SHP77 (cell line): ENCODE measurements around the gene EZR.

Experiments
- DNase-seq, 2 experiments: peaks; one replicate each; lab custom pipeline; 2025; lab: John Stamatoyannopoulos, UW

Gene EZR

GRCh38 chr6:158817728-158818580, 1.2 kb downstream of the EZR start:
- peak; percentile 37 to 80 for DNase-seq

DNA sequence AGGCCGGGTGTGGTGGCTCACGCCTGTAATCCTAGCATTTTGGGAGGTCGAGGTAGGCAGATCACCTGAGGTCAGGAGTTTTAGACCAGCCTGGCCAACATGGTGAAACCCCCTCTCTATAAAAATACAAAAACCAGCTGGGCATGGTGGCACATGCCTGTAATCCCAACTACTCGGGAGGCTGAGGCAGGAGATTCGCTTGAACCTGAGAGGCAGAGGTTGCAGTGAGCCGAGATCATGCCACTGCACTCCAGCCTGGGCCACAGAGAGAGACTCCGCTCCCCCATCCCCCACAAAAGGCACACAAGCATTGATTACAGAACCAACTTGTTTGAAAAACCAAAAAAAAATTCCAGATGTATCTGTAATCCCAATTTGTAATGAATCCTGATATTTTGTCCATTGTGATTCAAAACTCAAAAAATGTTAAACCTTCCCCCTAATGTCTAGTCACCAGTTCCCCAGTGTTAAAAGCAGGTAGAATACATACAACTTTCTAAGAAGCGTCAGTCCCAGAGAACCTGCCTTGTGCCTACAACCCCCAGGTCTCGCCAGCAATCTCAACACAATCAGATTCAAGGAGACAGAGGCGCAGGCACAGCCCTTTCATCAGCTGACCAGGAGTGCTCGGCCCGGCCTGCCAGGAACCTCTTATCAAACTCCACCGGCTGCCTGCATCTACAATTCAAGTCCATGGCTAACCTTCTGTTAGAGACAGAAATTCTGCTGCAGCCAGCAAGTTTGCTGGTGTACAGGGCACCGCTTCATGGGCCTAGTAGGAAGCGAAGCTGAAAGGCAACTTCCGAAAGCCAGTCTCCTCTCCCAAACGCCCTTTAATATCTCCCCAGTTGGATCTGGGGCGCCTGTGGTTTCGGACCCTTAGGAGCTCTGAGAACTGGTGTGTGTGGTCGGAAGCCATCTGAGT, 2.1 kb downstream of the EZR start:
- DNase-seq, result peak in 1 of 2 experiments; percentile 15

DNA sequence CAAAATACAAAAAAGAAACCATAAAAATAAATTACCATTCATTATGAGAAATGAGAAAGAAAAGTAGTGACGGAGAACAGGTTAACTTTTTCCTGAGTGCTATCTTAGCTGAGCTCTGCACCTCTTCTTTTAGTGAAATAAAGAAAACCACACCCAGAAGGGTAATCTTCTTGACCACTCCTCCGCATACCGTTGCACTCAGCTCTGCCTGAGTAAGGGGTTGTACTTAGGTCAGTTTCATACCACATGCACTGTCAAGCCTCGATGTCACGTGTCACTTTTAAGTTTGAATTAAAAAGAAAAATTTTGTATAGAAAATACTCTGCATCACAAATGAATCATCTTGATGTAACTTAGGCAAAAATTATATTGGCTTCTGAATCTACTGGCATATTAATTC, 2.8 kb downstream of the EZR start:
- DNase-seq, result no peak

DNA sequence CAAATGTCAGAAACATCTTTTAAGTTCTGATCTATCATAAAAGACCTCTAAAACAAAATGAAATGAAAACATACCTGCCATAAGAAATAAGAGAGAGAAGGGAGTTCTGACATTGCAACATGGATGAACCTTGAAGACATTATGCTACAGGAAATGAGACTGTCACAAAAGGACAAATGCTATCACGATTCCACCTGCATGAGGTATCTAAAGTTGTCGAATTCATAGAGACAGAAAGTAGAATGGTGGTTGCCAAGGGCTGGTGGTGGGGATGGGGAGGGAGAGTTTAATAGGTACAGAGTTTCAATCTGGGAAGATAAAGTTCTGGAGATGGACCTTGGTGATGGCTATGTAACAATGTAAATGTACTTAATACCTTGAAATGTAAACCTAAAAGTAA, 3.3 kb downstream of the EZR start:
- DNase-seq, result no peak

GRCh38 chr6:158815379-158815724, 3.8 kb downstream of the EZR start:
- DNase-seq, result no peak

DNA sequence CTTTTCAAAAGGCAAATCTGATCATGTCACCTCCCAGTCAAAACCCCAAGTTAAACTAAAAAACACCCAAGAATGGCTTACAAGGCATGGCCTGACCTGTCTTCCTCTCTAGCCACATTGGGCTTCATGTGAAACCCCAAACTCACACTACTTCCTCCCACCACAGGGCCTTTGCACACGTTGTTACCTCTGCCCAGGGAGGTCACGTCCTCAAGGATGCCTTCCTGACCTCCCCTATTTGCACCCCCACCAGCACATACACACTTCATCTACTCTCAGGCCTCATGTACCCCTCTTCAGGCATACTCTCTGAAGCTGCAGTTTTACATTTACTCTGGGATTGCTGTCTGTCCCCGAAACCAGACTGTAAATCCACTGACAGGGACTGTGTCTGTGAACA, 6.1 kb downstream of the EZR start:
- no peak for DNase-seq

DNA sequence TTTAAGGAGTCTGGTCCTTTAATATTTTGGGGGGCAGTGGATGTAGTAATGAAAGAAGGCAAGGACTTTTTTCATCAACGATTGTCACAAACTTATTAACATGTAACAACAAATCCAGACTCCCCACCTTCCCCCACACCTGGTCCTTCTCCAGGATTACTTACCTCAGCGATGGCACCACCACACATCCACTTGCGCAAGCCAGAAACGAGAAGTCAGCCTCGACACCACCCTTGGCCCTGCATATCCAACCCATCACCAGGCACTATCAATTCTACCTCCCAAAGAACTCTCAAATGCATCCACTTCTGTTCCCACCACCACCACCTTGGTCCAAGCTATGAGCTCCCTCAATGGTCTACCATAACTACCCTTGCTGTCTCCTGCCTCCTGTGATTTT, 6.6 kb downstream of the EZR start:
- DNase-seq, result no peak

GRCh38 chr6:158810155-158811095, 8.7 kb downstream of the EZR start:
- DNase-seq, result no peak

- DNase-seq, result no peak
Observed at GRCh38 chr6:158808941-158809678, 10.1 kb downstream of the EZR start.

GRCh38 chr6:158808442-158808833, 10.7 kb downstream of the EZR start:
- no peak for DNase-seq

GRCh38 chr6:158807515-158808441, 11.4 kb downstream of the EZR start:
- no peak for DNase-seq

GRCh38 chr6:158805698-158806377, 13.3 kb downstream of the EZR start:
- no peak for DNase-seq

DNA sequence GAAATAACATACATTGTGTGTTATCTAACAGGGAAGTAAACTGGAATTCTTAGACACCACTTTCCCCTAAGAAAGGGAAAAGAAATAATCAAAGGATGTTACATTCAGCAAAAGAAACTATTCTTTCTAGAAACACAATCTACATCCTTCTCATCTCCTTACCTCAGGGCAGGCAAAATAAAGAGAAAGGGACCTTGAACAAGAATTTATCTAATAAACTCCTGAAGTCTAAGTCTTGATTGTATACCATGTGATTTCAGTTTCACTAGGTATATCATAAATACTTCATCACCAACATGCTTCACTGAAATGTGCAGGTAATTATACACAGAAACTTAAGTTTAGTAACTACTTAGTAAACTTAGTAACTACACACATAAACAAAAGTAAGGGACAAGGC, 15.0 kb downstream of the EZR start:
- DNase-seq, result no peak

DNA sequence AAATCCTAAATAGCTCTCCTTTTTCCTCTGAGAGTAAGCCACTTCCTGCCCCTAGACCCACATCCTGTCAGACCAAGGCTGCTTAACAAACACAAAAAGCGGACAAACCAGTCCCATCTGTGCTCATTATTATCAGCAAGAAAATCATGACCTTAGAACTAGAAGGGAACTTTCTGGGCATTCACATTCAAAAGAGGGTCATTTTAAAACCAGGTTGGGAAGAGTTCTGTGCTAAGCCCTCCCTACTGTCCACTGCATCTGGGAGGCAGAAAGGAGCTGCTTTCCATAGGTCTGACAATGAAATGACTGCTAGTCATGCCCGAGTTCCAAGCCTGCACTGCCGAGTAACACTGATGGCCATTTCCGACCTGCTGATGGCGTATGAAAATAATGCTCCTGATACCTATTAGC, 15.4 kb downstream of the EZR start:
- DNase-seq, result no peak

DNA sequence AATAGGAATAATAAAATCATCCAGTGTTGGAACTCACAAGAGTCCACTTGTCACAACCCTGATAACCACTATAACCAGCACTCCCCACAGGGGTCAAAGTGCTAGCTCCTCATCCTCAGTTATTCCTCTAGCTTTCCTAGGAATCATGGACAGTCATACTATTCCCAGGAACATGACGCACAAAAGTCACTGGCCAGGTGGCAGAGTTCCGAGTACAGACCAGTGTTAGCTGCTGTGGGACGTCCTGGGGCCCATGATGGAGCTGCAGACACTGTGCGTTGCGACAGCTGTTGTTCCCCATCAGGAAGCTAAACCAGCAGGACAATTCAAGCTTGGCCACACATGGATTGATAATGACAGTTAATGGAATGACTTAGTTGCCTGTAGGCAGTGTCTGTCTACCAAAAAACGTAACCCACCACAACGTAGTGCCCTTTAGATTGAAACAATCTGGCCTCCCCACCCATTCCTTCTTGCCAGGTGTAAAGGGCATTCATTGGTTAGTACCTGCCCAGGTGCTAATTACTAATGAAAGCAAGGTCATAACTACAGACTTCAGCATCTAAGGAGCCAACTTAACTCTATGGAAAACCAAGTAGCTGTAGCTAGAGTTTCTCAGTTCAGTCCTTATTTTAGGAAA, 17.4 kb downstream of the EZR start:
- no peak for DNase-seq

GRCh38 chr6:158799051-158799792, 19.9 kb downstream of the EZR start:
- DNase-seq, result peak; percentile 51 to 65

GRCh38 chr6:158798311-158798710, 20.9 kb downstream of the EZR start:
- no peak for DNase-seq
